ENCODE data around the gene PLCL2. TPM values are rescaled to one million over a fixed set of nuclear protein-coding genes. Genes with fewer than 3 reads are reported as not detected.

The PLCL2 gene
- total RNA-seq, 1 experiment from 2014 or later = 32.1 TPM

GRCh38 chr3:17137321-17137826 is 252.6 kb downstream of the PLCL2 start:
- Histone ChIP-seq H2BK20ac (ENCODE audit: low read depth, low read length, poor library complexity, severe bottlenecking) (no peak overlapping the region), H3K23ac (ENCODE audit: insufficient read length, low read depth, low read length) (no peak overlapping the region), H3T11ph (ENCODE audit: low read length) (no peak overlapping the region), H3K4me1 (ENCODE audit: insufficient read depth, low read length) (no peaks in the 10 kb centered on the region; the same call in 1 of the 2 replicates), H2BK15ac (ENCODE audit: low read depth, low read length) (no peak overlapping the region), H2AFZ (ENCODE audit: low read length) (no peak overlapping the region), H3K9ac (ENCODE audit: extremely low read depth, insufficient read length, low read length) (no peak overlapping the region), H2BK5ac (ENCODE audit: insufficient read length, low read length) (no peak overlapping the region), H2AK5ac (ENCODE audit: insufficient read length, low read length) (no peak overlapping the region), H3K14ac (ENCODE audit: insufficient read depth, low read length) (no peak overlapping the region), H4K8ac (replicated peaks; ENCODE audit: insufficient read length, low read depth, low read length) (no peak overlapping the region), H2BK120ac (ENCODE audit: low read depth, low read length, poor library complexity, severe bottlenecking) (no peak overlapping the region), H4K5ac (ENCODE audit: insufficient read length, low read depth, low read length) (no peak overlapping the region), H2BK12ac (ENCODE audit: insufficient read length, low read depth, low read length) (no peak overlapping the region), H3K79me2 (ENCODE audit: insufficient read depth, low read length) (no peaks in the 10 kb centered on the region), H3K4ac (ENCODE audit: low read depth, low read length) (no peak overlapping the region), H3K56ac (ENCODE audit: insufficient read length, low read depth, low read length) (no peak overlapping the region), H3K18ac (ENCODE audit: insufficient read length, low read depth, low read length) (no peak overlapping the region), H3K9me3 (ENCODE audit: control insufficient read depth, low read depth, low read length) (no peaks in the 10 kb centered on the region), H3K27me3 (ENCODE audit: insufficient read depth, low read length) (no peaks in the 10 kb centered on the region), H3K79me1 (ENCODE audit: insufficient read depth, low read depth, low read length, poor library complexity, severe bottlenecking) (no peaks in the 10 kb centered on the region), H4K20me1 (ENCODE audit: control insufficient read depth, insufficient read depth, insufficient read length) (no peaks in the 10 kb centered on the region), H3K23me2 (ENCODE audit: insufficient read length, low read depth, low read length, poor library complexity, severe bottlenecking) (no peaks in the 10 kb centered on the region), H3K4me2 (ENCODE audit: insufficient read depth, insufficient read length, low read length) (no peak overlapping the region), H4K91ac (ENCODE audit: insufficient read length, low read depth, low read length) (no peak overlapping the region), H3K27ac (ENCODE audit: insufficient read length, low read depth, low read length) (no peak overlapping the region)
- H3K9me3 Mint-ChIP-seq = peaks cover 0 to 4% of the 10 kb centered on the region in 2 experiments; a peak in 1 of 5 replicates
- TF ChIP-seq, protein P1, sequence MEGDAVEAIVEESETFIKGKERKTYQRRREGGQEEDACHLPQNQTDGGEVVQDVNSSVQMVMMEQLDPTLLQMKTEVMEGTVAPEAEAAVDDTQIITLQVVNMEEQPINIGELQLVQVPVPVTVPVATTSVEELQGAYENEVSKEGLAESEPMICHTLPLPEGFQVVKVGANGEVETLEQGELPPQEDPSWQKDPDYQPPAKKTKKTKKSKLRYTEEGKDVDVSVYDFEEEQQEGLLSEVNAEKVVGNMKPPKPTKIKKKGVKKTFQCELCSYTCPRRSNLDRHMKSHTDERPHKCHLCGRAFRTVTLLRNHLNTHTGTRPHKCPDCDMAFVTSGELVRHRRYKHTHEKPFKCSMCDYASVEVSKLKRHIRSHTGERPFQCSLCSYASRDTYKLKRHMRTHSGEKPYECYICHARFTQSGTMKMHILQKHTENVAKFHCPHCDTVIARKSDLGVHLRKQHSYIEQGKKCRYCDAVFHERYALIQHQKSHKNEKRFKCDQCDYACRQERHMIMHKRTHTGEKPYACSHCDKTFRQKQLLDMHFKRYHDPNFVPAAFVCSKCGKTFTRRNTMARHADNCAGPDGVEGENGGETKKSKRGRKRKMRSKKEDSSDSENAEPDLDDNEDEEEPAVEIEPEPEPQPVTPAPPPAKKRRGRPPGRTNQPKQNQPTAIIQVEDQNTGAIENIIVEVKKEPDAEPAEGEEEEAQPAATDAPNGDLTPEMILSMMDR (conservative IDR thresholded peaks at IDR 0.05) = no peak
- peaks cover 13 to 15% of the 10 kb centered on the region in 2 experiments for H3K4me1 Mint-ChIP-seq
- no peak for DNase-seq
- no CpG with 5 or more reads among the region's 5 CpGs for WGBS (ENCODE audit: extremely low coverage, insufficient read length, low lambda C conversion rate)
- H3K27ac Mint-ChIP-seq = no peak overlapping the region
- H3K4me3 Mint-ChIP-seq = no peak overlapping the region
- peaks cover 3% of the 10 kb centered on the region for H3K27me3 Mint-ChIP-seq (ENCODE audit: low read depth)
- H3K36me3 Mint-ChIP-seq (ENCODE audit: insufficient read depth in 1 of 3, low read depth in 3 of 3) = no peaks in the 10 kb centered on the region
